ENCODE data around the gene PARP8. TPM values are rescaled to one million over a fixed set of nuclear protein-coding genes. Genes with fewer than 3 reads are reported as not detected.

PARP8 gene
- total RNA-seq, 1 experiment from 2014 or later = 23.2 TPM

DNA sequence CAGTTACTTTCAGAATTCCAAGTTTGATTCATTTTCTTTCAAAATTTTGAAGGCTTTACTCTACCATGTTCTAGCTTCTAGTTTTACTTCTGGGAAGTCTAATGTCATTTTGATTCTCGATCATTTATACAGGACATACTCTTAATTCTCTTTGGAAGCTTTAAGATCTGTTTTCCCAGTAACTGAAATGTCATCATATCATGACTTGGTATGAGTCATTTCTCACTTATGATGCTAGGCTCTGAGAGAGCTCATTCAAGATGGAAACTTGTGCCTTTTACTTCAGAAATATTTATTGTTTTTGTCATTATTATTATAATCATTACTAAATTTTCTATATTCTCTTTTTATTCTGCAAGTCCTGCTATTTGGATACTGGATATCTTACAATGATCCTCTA lies 222.3 kb downstream of the PARP8 start (continued):
- TF ChIP-seq, protein P1, sequence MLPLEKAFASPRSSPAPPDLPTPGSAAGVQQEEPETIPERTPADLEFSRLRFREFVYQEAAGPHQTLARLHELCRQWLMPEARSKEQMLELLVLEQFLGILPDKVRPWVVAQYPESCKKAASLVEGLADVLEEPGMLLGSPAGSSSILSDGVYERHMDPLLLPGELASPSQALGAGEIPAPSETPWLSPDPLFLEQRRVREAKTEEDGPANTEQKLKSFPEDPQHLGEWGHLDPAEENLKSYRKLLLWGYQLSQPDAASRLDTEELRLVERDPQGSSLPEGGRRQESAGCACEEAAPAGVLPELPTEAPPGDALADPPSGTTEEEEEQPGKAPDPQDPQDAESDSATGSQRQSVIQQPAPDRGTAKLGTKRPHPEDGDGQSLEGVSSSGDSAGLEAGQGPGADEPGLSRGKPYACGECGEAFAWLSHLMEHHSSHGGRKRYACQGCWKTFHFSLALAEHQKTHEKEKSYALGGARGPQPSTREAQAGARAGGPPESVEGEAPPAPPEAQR (CRISPR knock-in tag; IDR thresholded peaks at IDR 0.05) = no peak
- no peak for TF ChIP-seq ZNF263 (CRISPR knock-in tag; IDR thresholded peaks at IDR 0.05; ENCODE audit: low read depth)
- no peak for TF ChIP-seq GRHL2 (CRISPR knock-in tag; IDR thresholded peaks at IDR 0.05; ENCODE audit: insufficient replicate concordance, severe bottlenecking)
- no peak for TF ChIP-seq TP53 (CRISPR knock-in tag; IDR thresholded peaks at IDR 0.05)
- TF ChIP-seq, protein P2, sequence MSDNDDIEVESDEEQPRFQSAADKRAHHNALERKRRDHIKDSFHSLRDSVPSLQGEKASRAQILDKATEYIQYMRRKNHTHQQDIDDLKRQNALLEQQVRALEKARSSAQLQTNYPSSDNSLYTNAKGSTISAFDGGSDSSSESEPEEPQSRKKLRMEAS (CRISPR knock-in tag; IDR thresholded peaks at IDR 0.05) = no peak
- TF ChIP-seq, protein P3, sequence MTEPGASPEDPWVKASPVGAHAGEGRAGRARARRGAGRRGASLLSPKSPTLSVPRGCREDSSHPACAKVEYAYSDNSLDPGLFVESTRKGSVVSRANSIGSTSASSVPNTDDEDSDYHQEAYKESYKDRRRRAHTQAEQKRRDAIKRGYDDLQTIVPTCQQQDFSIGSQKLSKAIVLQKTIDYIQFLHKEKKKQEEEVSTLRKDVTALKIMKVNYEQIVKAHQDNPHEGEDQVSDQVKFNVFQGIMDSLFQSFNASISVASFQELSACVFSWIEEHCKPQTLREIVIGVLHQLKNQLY (CRISPR knock-in tag; IDR thresholded peaks at IDR 0.05) = no peak
- TF ChIP-seq, protein P4, sequence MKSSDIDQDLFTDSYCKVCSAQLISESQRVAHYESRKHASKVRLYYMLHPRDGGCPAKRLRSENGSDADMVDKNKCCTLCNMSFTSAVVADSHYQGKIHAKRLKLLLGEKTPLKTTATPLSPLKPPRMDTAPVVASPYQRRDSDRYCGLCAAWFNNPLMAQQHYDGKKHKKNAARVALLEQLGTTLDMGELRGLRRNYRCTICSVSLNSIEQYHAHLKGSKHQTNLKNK (CRISPR knock-in tag; IDR thresholded peaks at IDR 0.05) = no peak
- TF ChIP-seq, protein P5, sequence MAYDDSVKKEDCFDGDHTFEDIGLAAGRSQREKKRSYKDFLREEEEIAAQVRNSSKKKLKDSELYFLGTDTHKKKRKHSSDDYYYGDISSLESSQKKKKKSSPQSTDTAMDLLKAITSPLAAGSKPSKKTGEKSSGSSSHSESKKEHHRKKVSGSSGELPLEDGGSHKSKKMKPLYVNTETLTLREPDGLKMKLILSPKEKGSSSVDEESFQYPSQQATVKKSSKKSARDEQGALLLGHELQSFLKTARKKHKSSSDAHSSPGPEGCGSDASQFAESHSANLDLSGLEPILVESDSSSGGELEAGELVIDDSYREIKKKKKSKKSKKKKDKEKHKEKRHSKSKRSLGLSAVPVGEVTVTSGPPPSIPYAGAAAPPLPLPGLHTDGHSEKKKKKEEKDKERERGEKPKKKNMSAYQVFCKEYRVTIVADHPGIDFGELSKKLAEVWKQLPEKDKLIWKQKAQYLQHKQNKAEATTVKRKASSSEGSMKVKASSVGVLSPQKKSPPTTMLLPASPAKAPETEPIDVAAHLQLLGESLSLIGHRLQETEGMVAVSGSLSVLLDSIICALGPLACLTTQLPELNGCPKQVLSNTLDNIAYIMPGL (CRISPR knock-in tag; IDR thresholded peaks at IDR 0.05) = no peak
- TF ChIP-seq CBFB (CRISPR knock-in tag; IDR thresholded peaks at IDR 0.05; ENCODE audit: low read depth) = no peak
- no peak for TF ChIP-seq IRF2 (CRISPR knock-in tag; IDR thresholded peaks at IDR 0.05; ENCODE audit: borderline replicate concordance, low read depth)
- TF ChIP-seq TCF7 (CRISPR knock-in tag; IDR thresholded peaks at IDR 0.05; ENCODE audit: low read depth) = no peak
- TF ChIP-seq, protein P6, sequence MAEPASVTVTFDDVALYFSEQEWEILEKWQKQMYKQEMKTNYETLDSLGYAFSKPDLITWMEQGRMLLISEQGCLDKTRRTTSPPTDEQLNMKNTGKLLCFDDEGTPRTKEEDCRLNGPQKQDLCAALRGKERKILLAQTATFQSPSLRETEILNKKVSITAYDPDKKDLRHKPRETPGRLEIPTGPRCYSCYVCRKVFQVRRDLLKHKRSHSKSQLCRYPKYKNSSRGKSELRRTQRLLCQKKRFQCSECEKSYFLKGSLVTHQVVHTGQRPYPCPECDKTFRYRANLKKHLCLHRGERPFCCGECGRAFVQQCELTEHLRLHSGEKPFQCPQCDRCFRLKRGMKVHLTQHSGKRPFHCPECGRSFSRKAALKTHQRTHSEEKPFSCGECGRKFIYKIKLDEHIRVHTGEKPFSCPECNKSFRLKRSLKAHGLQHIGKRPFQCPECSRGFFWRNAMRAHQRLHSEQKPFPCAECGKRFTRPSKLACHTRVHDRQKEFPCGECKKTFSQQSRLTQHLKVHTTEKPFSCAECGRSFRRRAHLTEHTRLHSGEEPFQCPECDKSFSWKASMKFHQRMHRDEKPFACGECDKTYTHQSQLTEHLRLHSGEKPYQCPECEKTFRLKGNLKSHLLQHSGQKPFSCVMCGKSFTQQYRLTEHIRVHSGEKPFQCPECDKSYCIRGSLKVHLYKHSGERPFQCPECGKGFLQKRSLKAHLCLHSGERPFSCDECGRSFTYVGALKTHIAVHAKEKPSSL (CRISPR knock-in tag; conservative IDR thresholded peaks at IDR 0.05) = no peak
- no peak for TF ChIP-seq ZNF317 (CRISPR knock-in tag; IDR thresholded peaks at IDR 0.05; ENCODE audit: borderline replicate concordance, low read depth)
- TF ChIP-seq NR1H2 (CRISPR knock-in tag; IDR thresholded peaks at IDR 0.05) = no peak

DNA sequence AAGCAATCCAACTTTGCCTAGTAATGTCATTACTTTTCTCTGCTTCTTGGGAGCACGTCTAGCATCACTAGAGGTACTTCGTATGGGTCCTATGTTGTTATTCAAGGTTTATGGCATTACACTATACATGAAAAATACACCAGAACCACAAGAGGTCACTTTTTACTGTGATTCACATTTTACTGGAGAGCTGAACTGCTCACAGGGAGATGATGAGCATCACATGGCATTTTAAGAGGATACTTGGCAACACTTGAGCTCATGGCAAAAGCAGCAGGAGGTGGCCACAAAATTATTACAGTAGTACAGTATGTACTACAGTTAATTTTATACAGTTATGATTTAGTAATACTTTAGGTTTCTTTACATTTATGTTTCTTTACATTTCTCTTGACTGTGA lies 223.4 kb downstream of the PARP8 start:
- TF ChIP-seq SMAD4 (CRISPR knock-in tag; IDR thresholded peaks at IDR 0.05) = no peak
- no peak for TF ChIP-seq NR1H2 (CRISPR knock-in tag; IDR thresholded peaks at IDR 0.05)
- TF ChIP-seq, protein P7, sequence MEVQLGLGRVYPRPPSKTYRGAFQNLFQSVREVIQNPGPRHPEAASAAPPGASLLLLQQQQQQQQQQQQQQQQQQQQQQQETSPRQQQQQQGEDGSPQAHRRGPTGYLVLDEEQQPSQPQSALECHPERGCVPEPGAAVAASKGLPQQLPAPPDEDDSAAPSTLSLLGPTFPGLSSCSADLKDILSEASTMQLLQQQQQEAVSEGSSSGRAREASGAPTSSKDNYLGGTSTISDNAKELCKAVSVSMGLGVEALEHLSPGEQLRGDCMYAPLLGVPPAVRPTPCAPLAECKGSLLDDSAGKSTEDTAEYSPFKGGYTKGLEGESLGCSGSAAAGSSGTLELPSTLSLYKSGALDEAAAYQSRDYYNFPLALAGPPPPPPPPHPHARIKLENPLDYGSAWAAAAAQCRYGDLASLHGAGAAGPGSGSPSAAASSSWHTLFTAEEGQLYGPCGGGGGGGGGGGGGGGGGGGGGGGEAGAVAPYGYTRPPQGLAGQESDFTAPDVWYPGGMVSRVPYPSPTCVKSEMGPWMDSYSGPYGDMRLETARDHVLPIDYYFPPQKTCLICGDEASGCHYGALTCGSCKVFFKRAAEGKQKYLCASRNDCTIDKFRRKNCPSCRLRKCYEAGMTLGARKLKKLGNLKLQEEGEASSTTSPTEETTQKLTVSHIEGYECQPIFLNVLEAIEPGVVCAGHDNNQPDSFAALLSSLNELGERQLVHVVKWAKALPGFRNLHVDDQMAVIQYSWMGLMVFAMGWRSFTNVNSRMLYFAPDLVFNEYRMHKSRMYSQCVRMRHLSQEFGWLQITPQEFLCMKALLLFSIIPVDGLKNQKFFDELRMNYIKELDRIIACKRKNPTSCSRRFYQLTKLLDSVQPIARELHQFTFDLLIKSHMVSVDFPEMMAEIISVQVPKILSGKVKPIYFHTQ (CRISPR knock-in tag; IDR thresholded peaks at IDR 0.05) = no peak
- TF ChIP-seq NR3C1 (CRISPR knock-in tag; conservative IDR thresholded peaks at IDR 0.05; ENCODE audit: low read depth) = no peak
- no peak for TF ChIP-seq SOX15 (CRISPR knock-in tag; IDR thresholded peaks at IDR 0.05)
- TF ChIP-seq, protein P8, sequence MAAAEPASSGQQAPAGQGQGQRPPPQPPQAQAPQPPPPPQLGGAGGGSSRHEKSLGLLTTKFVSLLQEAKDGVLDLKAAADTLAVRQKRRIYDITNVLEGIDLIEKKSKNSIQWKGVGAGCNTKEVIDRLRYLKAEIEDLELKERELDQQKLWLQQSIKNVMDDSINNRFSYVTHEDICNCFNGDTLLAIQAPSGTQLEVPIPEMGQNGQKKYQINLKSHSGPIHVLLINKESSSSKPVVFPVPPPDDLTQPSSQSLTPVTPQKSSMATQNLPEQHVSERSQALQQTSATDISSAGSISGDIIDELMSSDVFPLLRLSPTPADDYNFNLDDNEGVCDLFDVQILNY (CRISPR knock-in tag; IDR thresholded peaks at IDR 0.05) = no peak
- TF ChIP-seq MXD4 (CRISPR knock-in tag; IDR thresholded peaks at IDR 0.05; ENCODE audit: borderline replicate concordance) = no peak
- TF ChIP-seq, protein P2 (CRISPR knock-in tag; IDR thresholded peaks at IDR 0.05) = no peak
- TF ChIP-seq, protein P1 (CRISPR knock-in tag; IDR thresholded peaks at IDR 0.05) = no peak
- TF ChIP-seq, protein P9, sequence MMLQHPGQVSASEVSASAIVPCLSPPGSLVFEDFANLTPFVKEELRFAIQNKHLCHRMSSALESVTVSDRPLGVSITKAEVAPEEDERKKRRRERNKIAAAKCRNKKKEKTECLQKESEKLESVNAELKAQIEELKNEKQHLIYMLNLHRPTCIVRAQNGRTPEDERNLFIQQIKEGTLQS (CRISPR knock-in tag; conservative IDR thresholded peaks at IDR 0.05) = no peak
- no peak for TF ChIP-seq NFE2L1 (CRISPR knock-in tag; IDR thresholded peaks at IDR 0.05)
- no peaks in the 10 kb centered on the region for H3K9me3 Mint-ChIP-seq

More for the DNA sequence above, 223.4 kb downstream of the PARP8 start:
- Mint-ChIP-seq H3K36me3 (no peaks in the 10 kb centered on the region), H3K4me3 (no peak overlapping the region), H3K27me3 (ENCODE audit: low read depth) (no peaks in the 10 kb centered on the region), H3K27ac (no peak overlapping the region), H3K4me1 (peaks cover 13% of the 10 kb centered on the region)
- no peak for DNase-seq (ENCODE audit: low spot score)
- no peak for ATAC-seq
- ChIA-PET POLR2A (no interaction called here), CTCF (no interaction called here)

Measured in WTC11 (cell line).